SU-DHL-6 (cell line): ENCODE measurements around the gene DPP8.

ENCODE experiments used
- H2AFZ ChIP-seq: fragments of 200-600 bp; sonication (generic); 2 replicates; pipeline ENCODE4 v1.6.1; 2014; ENCODE audit warnings: low read depth, mild to moderate bottlenecking, moderate library complexity, mixed read lengths, antibody characterized with exemption, low read length; ENCODE audit not compliant: severe bottlenecking
- H3F3A ChIP-seq: fragments of 200-600 bp; shearing (Covaris generic); 2 replicates; pipeline ENCODE4 v1.6.0; 2016; ENCODE audit warnings: antibody characterized with exemption, mild to moderate bottlenecking; ENCODE audit not compliant: insufficient read depth
- H3K27ac ChIP-seq: fragments of 200-600 bp; sonication (generic); 2 replicates; pipeline ENCODE4 v1.5.1; 2016; ENCODE audit warnings: low read depth, mild to moderate bottlenecking, low read length, moderate library complexity, mixed read lengths
- H3K27me3 ChIP-seq: fragments of 200-600 bp; sonication (generic), shearing (Covaris generic); 2 replicates; pipeline ENCODE4 v1.6.0; 2014; ENCODE audit warnings: mild to moderate bottlenecking, low read length
- H3K36me3 ChIP-seq: fragments of 200-600 bp; sonication (generic); 2 replicates; pipeline ENCODE4 v1.6.1; 2014; ENCODE audit warnings: mild to moderate bottlenecking, low read length, mixed read lengths
- H3K4me2 ChIP-seq: fragments of 300-600, 200-600 bp; shearing (Covaris generic), sonication (generic); 2 replicates; pipeline ENCODE4 v1.6.0; 2014; ENCODE audit warnings: low read length, low read depth, mild to moderate bottlenecking; ENCODE audit not compliant: poor library complexity, severe bottlenecking
- H3K4me3 ChIP-seq: fragments of 200-600 bp; sonication (generic); 2 replicates; pipeline ENCODE4 v1.5.1; 2014; ENCODE audit warnings: antibody characterized with exemption, low read length, mild to moderate bottlenecking, mixed read lengths; ENCODE audit not compliant: insufficient read depth, poor library complexity, severe bottlenecking
- H3K79me2 ChIP-seq: fragments of 200-600 bp; sonication (generic); 2 replicates; pipeline ENCODE4 v1.6.1; 2014; ENCODE audit warnings: mild to moderate bottlenecking, low read length, moderate library complexity; ENCODE audit not compliant: insufficient read depth
- H3K9ac ChIP-seq: fragments of 200-600 bp; sonication (generic); 2 replicates; pipeline ENCODE4 v1.7.0; 2014; ENCODE audit warnings: mild to moderate bottlenecking, low read length
- H3K9me2 ChIP-seq: fragments of 200-600 bp; sonication (generic); replicated peaks from 2 replicates; pipeline ENCODE4 v1.6.1; 2014; ENCODE audit warnings: low read length; ENCODE audit not compliant: insufficient read depth
- H3K9me3 ChIP-seq: fragments of 200-600 bp; sonication (generic); 2 replicates; pipeline ENCODE4 v1.6.1; 2014; ENCODE audit warnings: low read length, mixed read lengths; ENCODE audit not compliant: insufficient read depth
- H4K20me1 ChIP-seq: fragments of 200-600 bp; sonication (generic); 2 replicates; pipeline ENCODE4 v1.6.1; 2014; ENCODE audit warnings: low read depth, mild to moderate bottlenecking, antibody characterized with exemption, low read length, moderate library complexity, mixed read lengths
- EZH2phosphoT487 ChIP-seq: fragments of 200-600 bp; sonication (generic), shearing (Covaris generic); conservative IDR thresholded peaks from 2 replicates; pipeline ENCODE4 v1.6.1; 2018; ENCODE audit warnings: mild to moderate bottlenecking, antibody characterized with exemption, low read length, moderate library complexity, mixed read lengths
- TF ChIP-seq, protein P1 (sequence below): fragments of 200-600 bp; sonication (generic); IDR thresholded peaks from one replicate; pipeline ENCODE4 v1.5.1; 2017; ENCODE audit warnings: antibody characterized with exemption, mild to moderate bottlenecking, low read length, moderate library complexity; ENCODE audit not compliant: insufficient read depth, poor library complexity, severe bottlenecking

Gene DPP8

GRCh38 chr15:65411465-65412071, 105.9 kb downstream of the DPP8 start:
- H3K9me2 ChIP-seq, result no peaks in the 10 kb centered on the region
- H2AFZ ChIP-seq, result no peak overlapping the region
- no peaks in the 10 kb centered on the region for H3K36me3 ChIP-seq
- no peaks in the 10 kb centered on the region for H3F3A ChIP-seq
- H3K79me2 ChIP-seq, result no peaks in the 10 kb centered on the region
- TF ChIP-seq, protein P1, sequence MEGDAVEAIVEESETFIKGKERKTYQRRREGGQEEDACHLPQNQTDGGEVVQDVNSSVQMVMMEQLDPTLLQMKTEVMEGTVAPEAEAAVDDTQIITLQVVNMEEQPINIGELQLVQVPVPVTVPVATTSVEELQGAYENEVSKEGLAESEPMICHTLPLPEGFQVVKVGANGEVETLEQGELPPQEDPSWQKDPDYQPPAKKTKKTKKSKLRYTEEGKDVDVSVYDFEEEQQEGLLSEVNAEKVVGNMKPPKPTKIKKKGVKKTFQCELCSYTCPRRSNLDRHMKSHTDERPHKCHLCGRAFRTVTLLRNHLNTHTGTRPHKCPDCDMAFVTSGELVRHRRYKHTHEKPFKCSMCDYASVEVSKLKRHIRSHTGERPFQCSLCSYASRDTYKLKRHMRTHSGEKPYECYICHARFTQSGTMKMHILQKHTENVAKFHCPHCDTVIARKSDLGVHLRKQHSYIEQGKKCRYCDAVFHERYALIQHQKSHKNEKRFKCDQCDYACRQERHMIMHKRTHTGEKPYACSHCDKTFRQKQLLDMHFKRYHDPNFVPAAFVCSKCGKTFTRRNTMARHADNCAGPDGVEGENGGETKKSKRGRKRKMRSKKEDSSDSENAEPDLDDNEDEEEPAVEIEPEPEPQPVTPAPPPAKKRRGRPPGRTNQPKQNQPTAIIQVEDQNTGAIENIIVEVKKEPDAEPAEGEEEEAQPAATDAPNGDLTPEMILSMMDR, result no peak
- TF ChIP-seq EZH2phosphoT487, result no peak
- no peaks in the 10 kb centered on the region for H4K20me1 ChIP-seq
- H3K4me2 ChIP-seq, result no peak overlapping the region
- no peak overlapping the region for H3K27ac ChIP-seq
- no peak overlapping the region for H3K4me3 ChIP-seq
- H3K27me3 ChIP-seq, result no peaks in the 10 kb centered on the region
- H3K9me3 ChIP-seq, result no peaks in the 10 kb centered on the region
- H3K9ac ChIP-seq, result no peak overlapping the region

DNA sequence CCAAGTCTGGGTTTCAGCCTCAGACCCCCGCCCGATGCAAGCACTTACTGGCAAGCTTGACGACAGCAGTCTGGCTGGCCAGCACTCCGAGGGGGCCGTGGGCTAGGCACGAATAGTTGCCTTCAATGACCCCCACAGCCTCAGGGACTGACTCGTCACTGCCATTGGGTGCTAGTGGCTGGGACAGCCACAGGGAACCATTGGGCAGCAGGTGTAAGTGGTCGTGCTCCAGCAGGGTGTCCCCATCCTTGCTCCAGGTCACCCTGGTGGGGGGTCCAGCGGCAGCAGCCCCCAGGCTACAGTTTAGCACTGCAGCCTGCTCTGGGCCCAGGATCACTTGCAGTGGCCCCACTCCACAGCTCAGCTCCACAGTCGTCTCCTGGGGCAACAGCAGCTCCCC, 106.5 kb downstream of the DPP8 start:
- Histone ChIP-seq H3F3A (no peaks in the 10 kb centered on the region), H3K27me3 (no peaks in the 10 kb centered on the region), H3K36me3 (no peaks in the 10 kb centered on the region), H3K4me2 (no peak overlapping the region), H4K20me1 (no peaks in the 10 kb centered on the region), H3K27ac (no peak overlapping the region), H3K4me3 (no peak overlapping the region), H2AFZ (no peak overlapping the region), H3K9me2 (no peaks in the 10 kb centered on the region), H3K9me3 (no peaks in the 10 kb centered on the region), H3K79me2 (no peaks in the 10 kb centered on the region), H3K9ac (no peak overlapping the region)
- TF ChIP-seq, protein P1, result no peak
- no peak for TF ChIP-seq EZH2phosphoT487

- Histone ChIP-seq H4K20me1 (no peaks in the 10 kb centered on the region), H3K4me3 (no peak overlapping the region), H3F3A (no peaks in the 10 kb centered on the region), H3K4me2 (no peak overlapping the region), H3K27me3 (no peaks in the 10 kb centered on the region), H3K9me2 (no peaks in the 10 kb centered on the region), H3K27ac (no peak overlapping the region), H3K36me3 (no peaks in the 10 kb centered on the region), H3K79me2 (no peaks in the 10 kb centered on the region), H3K9me3 (no peaks in the 10 kb centered on the region), H2AFZ (no peak overlapping the region), H3K9ac (no peak overlapping the region)
- TF ChIP-seq, protein P1, result no peak
- TF ChIP-seq EZH2phosphoT487, result no peak
Observed at GRCh38 chr15:65410036-65410435, 107.5 kb downstream of the DPP8 start.
